Caco-2 (cell line): ENCODE measurements around the gene CLDN9. TPM values are rescaled to one million over a fixed set of nuclear protein-coding genes. Genes with fewer than 3 reads are reported as not detected.

Experiments used
- BruUV-seq: library from RNA; stranded (reverse); fragments of 400-500 nt; replicated peaks from 2 replicates; lab custom pipeline; 2021; lab: Mats Ljungman, UMichigan
- CTCF ChIA-PET: fragments of 300-600 bp; sonication (Branson Sonifier 250); formaldehyde crosslinking; loops from one replicate; lab custom pipeline; 2022; ENCODE audit warnings: antibody characterized with exemption; lab: Charles Lee
- POLR2A ChIA-PET: fragments of 300-600 bp; sonication (Branson Sonifier 250); formaldehyde crosslinking; loops from one replicate; lab custom pipeline; 2022; ENCODE audit warnings: antibody characterized with exemption; lab: Charles Lee
- DNase-seq, 2 experiments: peaks; one replicate each; pipeline versions ENCODE4 v3.0.0 to v3.0.0-alpha.2; 2020 to 2022
- H3K27me3 ChIP-seq: replicated peaks from 2 replicates; pipeline ENCODE4 v1.6.0; 2011; ENCODE audit warnings: low read length; ENCODE audit not compliant: control insufficient read depth, insufficient read depth
- H3K36me3 ChIP-seq: 2 replicates; pipeline ENCODE4 v1.5.1; 2011; ENCODE audit warnings: low read length; ENCODE audit not compliant: control insufficient read depth, insufficient read depth
- H3K4me1 ChIP-seq: fragments of 250-450 bp; sonication (Bioruptor Pico); 2 replicates; pipeline ENCODE4 v1.5.1; 2020; ENCODE audit warnings: mild to moderate bottlenecking
- H3K4me3 ChIP-seq: 2 replicates; pipeline ENCODE4 v1.5.1; 2011; ENCODE audit warnings: low read depth, mild to moderate bottlenecking, control low read depth, low read length
- H3K9me3 ChIP-seq: fragments of 250-450 bp; sonication (Bioruptor Pico); 2 replicates; pipeline ENCODE4 v1.5.1; 2020; ENCODE audit warnings: mild to moderate bottlenecking, moderate library complexity
- H3K27ac Mint-ChIP-seq: one replicate; pipeline ENCODE4 v1.8.0; 2022; ENCODE audit warnings: mixed read lengths; ENCODE audit not compliant: unreplicated experiment
- H3K27me3 Mint-ChIP-seq: one replicate; pipeline ENCODE4 v1.8.0; 2022; ENCODE audit warnings: mixed read lengths; ENCODE audit not compliant: insufficient read depth, unreplicated experiment
- H3K36me3 Mint-ChIP-seq: one replicate; pipeline ENCODE4 v1.8.0; 2022; ENCODE audit warnings: mild to moderate bottlenecking, mixed read lengths; ENCODE audit not compliant: insufficient read depth, unreplicated experiment
- H3K4me1 Mint-ChIP-seq: one replicate; pipeline ENCODE4 v1.8.0; 2022; ENCODE audit warnings: low read depth, mixed read lengths; ENCODE audit not compliant: unreplicated experiment
- H3K4me3 Mint-ChIP-seq: one replicate; pipeline ENCODE4 v1.8.0; 2022; ENCODE audit warnings: mild to moderate bottlenecking, moderate library complexity, mixed read lengths; ENCODE audit not compliant: unreplicated experiment
- H3K9me3 Mint-ChIP-seq: one replicate; pipeline ENCODE4 v1.8.0; 2022; ENCODE audit warnings: mixed read lengths; ENCODE audit not compliant: unreplicated experiment
- CTCF ChIP-seq, 2 experiments: fragments of 200-600 bp in 1 of 2; IDR thresholded peaks; 1 replicate in 1 of 2; 2 replicates in 1 of 2; pipeline versions ENCODE4 v1.5.1 to v1.8.0; 2011 to 2022; ENCODE audit warnings: antibody characterized with exemption in 1 of 2, control low read depth in 1 of 2, inconsistent platforms in 1 of 2, low read depth in 1 of 2, low read length in 1 of 2, mild to moderate bottlenecking in 1 of 2, moderate library complexity in 1 of 2; ENCODE audit not compliant: insufficient read depth in 1 of 2, severe bottlenecking in 1 of 2, unreplicated experiment in 1 of 2
- intact Hi-C: fragments of 100-400 bp; cut with micrococcal nuclease; formaldehyde crosslinking; loops from one replicate; pipeline ENCODE4 v1.10.0; 2022; ENCODE audit not compliant: unreplicated experiment
- total RNA-seq: library from RNA; stranded (reverse); gene quantifications from 2 replicates; pipeline ENCODE4 v1.2.3, GENCODE V29; 2022

Gene CLDN9
- total RNA-seq, 1 experiment from 2014 or later = 0.79 TPM

GRCh38 chr16:2979669-2980226, 33.0 kb upstream of the CLDN9 start:
- H3K4me3 ChIP-seq = peak overlapping the region; percentile 82
- H3K27me3 ChIP-seq = no peaks in the 10 kb centered on the region
- TF ChIP-seq CTCF (IDR thresholded peaks at IDR 0.05; ENCODE audit: insufficient read depth in 1 of 2, low read depth in 1 of 2, low read length in 1 of 2, severe bottlenecking in 1 of 2, unreplicated experiment in 1 of 2) = no peak
- peak in 1 of 2 experiments; percentile 60 for DNase-seq
- Mint-ChIP-seq H3K36me3 (peaks cover 18% of the 10 kb centered on the region), H3K9me3 (no peaks in the 10 kb centered on the region), H3K27ac (peak overlapping the region; percentile 80), H3K27me3 (no peaks in the 10 kb centered on the region), H3K4me1 (no peaks in the 10 kb centered on the region), H3K4me3 (peak overlapping the region; percentile 91)
- no peaks in the 10 kb centered on the region for H3K9me3 ChIP-seq
- intact Hi-C loops = no loop called here
- TSS peak; percentile 56 for BruUV-seq
- H3K4me1 ChIP-seq = peaks cover 16% of the 10 kb centered on the region
- ChIA-PET CTCF (interaction anchor here (0.6 to 1.7 kb wide), 2 partner anchors 10 to 171 kb away, joined by 5 to 6 read pairs; partner anchors contain the start of gene PAQR4), POLR2A (interaction anchor here (0.7 to 1.5 kb wide), 3 partner anchors 24 to 63 kb away, joined by 3 to 5 read pairs (median 5); no protein-coding TSS in a partner anchor)
- H3K36me3 ChIP-seq = no peaks in the 10 kb centered on the region; the same call in 1 of the 2 replicates

- no peaks in the 10 kb centered on the region; the same call in 1 of the 2 replicates for H3K36me3 ChIP-seq
- TF ChIP-seq CTCF (IDR thresholded peaks at IDR 0.05; ENCODE audit: insufficient read depth in 1 of 2, low read depth in 1 of 2, low read length in 1 of 2, severe bottlenecking in 1 of 2, unreplicated experiment in 1 of 2) = no peak
- peaks cover 18% of the 10 kb centered on the region for H3K36me3 Mint-ChIP-seq
- H3K9me3 ChIP-seq = no peaks in the 10 kb centered on the region
- DNase-seq = peak; percentile 87 to 95
- H3K4me3 ChIP-seq = peak within 1 kb of the TSS; percentile 82
- ChIA-PET POLR2A (interaction anchor here (0.7 to 1.7 kb wide), 4 partner anchors 16 to 62 kb away, joined by 3 to 5 read pairs (median 5); partner anchors contain the start of gene KREMEN2), CTCF (interaction anchor here (0.6 to 1.7 kb wide), 4 partner anchors 11 to 171 kb away, joined by 4 to 6 read pairs (median 6); partner anchors contain the start of gene PAQR4)
- intact Hi-C loops = loop anchor here (1.0 kb wide), 1 partner anchor 44 kb away; the partner anchor contains the start of gene THOC6
- H3K4me3 Mint-ChIP-seq = peak within 1 kb of the TSS; percentile 91
- BruUV-seq = TSS peak; percentile 78
- H3K4me1 ChIP-seq = peaks cover 16% of the 10 kb centered on the region
- no peaks in the 10 kb centered on the region for H3K4me1 Mint-ChIP-seq
- no peaks in the 10 kb centered on the region for H3K27me3 Mint-ChIP-seq
- H3K27me3 ChIP-seq = no peaks in the 10 kb centered on the region
- H3K9me3 Mint-ChIP-seq = no peaks in the 10 kb centered on the region
- H3K27ac Mint-ChIP-seq = peak within 1 kb of the TSS; percentile 80
Observed at GRCh38 chr16:2980227-2981176, 32.2 kb upstream of the CLDN9 start, which contains the start of gene PKMYT1. PKMYT1 (minus strand) TSS chr16:2980446; CDS start chr16:2979657, 789 bp downstream.
